H1 (cell line): ENCODE data around the gene CYBB. TPM values are rescaled to one million over a fixed set of nuclear protein-coding genes. Genes with fewer than 3 reads are reported as not detected.

Experiments used
- CTCF ChIA-PET: fragments of 300-600 bp; sonication (Branson Sonifier 250); formaldehyde crosslinking; loops from one replicate; lab custom pipeline; 2021; ENCODE audit not compliant: partially characterized antibody; lab: Charles Lee
- POLR2A ChIA-PET: fragments of 300-600 bp; sonication (Branson Sonifier 250); formaldehyde crosslinking; loops from one replicate; lab custom pipeline; 2021; ENCODE audit warnings: inconsistent platforms; ENCODE audit not compliant: partially characterized antibody; lab: Charles Lee
- DNase-seq, 2 experiments: peaks; one replicate each; pipeline versions ENCODE4 v3.0.0 to v3.0.0-alpha.2; 2010 to 2022; ENCODE audit warnings: low spot score in 2 of 2, low read depth in 1 of 2, mixed read lengths in 1 of 2
- FAIRE-seq: peaks from 2 replicates; lab custom pipeline; 2011; peaks lifted over from hg19 to GRCh38; lab: Jason Lieb, UNC
- H2AFZ ChIP-seq: 2 replicates; pipeline ENCODE4 v1.8.1; 2012; ENCODE audit warnings: low read length, inconsistent platforms
- H2AK5ac ChIP-seq: 2 replicates; pipeline ENCODE4 v1.6.1; 2013; ENCODE audit warnings: low read depth, low read length
- H2BK120ac ChIP-seq: replicated peaks from 2 replicates; pipeline ENCODE3; 2013; ENCODE audit warnings: low read depth, low read length, inconsistent platforms
- H2BK12ac ChIP-seq: 2 replicates; pipeline ENCODE4 v1.6.1; 2013; ENCODE audit warnings: low read depth, low read length
- H2BK15ac ChIP-seq: 2 replicates; pipeline ENCODE4 v1.6.1; 2013; ENCODE audit warnings: low read length
- H2BK20ac ChIP-seq: 2 replicates; pipeline ENCODE4 v1.6.1; 2013; ENCODE audit warnings: low read length
- H2BK5ac ChIP-seq: 2 replicates; pipeline ENCODE4 v1.6.1; 2013; ENCODE audit warnings: low read depth, low read length
- H3K14ac ChIP-seq: 2 replicates; pipeline ENCODE4 v1.6.1; 2013; ENCODE audit warnings: inconsistent platforms; ENCODE audit not compliant: insufficient read length
- H3K18ac ChIP-seq: 2 replicates; pipeline ENCODE4 v1.6.1; 2013; ENCODE audit warnings: low read length; ENCODE audit errors: extremely low read depth
- H3K23ac ChIP-seq: 2 replicates; pipeline ENCODE4 v1.6.1; 2013; ENCODE audit warnings: inconsistent platforms; ENCODE audit not compliant: insufficient read length
- H3K23me2 ChIP-seq: 2 replicates; pipeline ENCODE4 v1.6.1; 2013; ENCODE audit warnings: low read depth, low read length
- H3K27ac ChIP-seq: 2 replicates; pipeline ENCODE4 v1.6.1; 2011; ENCODE audit warnings: low read depth, low read length, inconsistent platforms
- H3K27me3 ChIP-seq, 4 experiments: replicated peaks in 1 of 4; 1 replicate in 1 of 4; 2 replicates in 3 of 4; pipeline versions ENCODE4 v1.6.1 to v1.8.1; 2011 to 2013; ENCODE audit warnings: low read length in 3 of 4, mild to moderate bottlenecking in 3 of 4, inconsistent platforms in 2 of 4, mixed read lengths in 2 of 4, moderate library complexity in 1 of 4; ENCODE audit not compliant: control insufficient read depth in 3 of 4, insufficient read depth in 3 of 4; ENCODE audit errors: extremely low read depth in 1 of 4
- H3K36me3 ChIP-seq, 4 experiments: 2 replicates each; pipeline versions ENCODE4 v1.6.1 to v1.8.1; 2011 to 2013; ENCODE audit warnings: mild to moderate bottlenecking in 4 of 4, low read length in 3 of 4, moderate library complexity in 2 of 4, control low read depth in 1 of 4, inconsistent platforms in 1 of 4; ENCODE audit not compliant: insufficient read depth in 4 of 4, control insufficient read depth in 2 of 4
- H3K4ac ChIP-seq: replicated peaks from 2 replicates; pipeline ENCODE3; 2013; ENCODE audit warnings: low read length, low read depth, mixed read lengths, inconsistent platforms; ENCODE audit not compliant: insufficient read length
- H3K4me1 ChIP-seq, 4 experiments: replicated peaks in 1 of 4; 1 replicate in 1 of 4; 2 replicates in 3 of 4; pipeline versions ENCODE4 v1.6.1 to v1.8.1; 2011 to 2013; ENCODE audit warnings: low read length in 3 of 4, inconsistent platforms in 2 of 4, mixed read lengths in 1 of 4; ENCODE audit not compliant: insufficient read depth in 4 of 4, control insufficient read depth in 3 of 4
- H3K4me2 ChIP-seq, 2 experiments: 2 replicates each; pipeline versions ENCODE4 v1.6.1 to v1.8.1; 2011 to 2013; ENCODE audit warnings: low read depth in 2 of 2, low read length in 2 of 2, control low read depth in 1 of 2, inconsistent platforms in 1 of 2, mild to moderate bottlenecking in 1 of 2; ENCODE audit not compliant: insufficient read depth in 1 of 2
- H3K4me3 ChIP-seq, 4 experiments: fragments of 200-600, 300-600 bp in 1 of 4; sonication (generic), shearing (Covaris generic), sonication (Bioruptor Twin) in 1 of 4; 2 replicates each; pipeline versions ENCODE4 v1.5.1 to v1.8.1; 2011 to 2016; ENCODE audit warnings: low read length in 4 of 4, low read depth in 3 of 4, control low read depth in 2 of 4, inconsistent platforms in 2 of 4, mild to moderate bottlenecking in 2 of 4, mixed read lengths in 1 of 4, moderate library complexity in 1 of 4; ENCODE audit not compliant: insufficient read depth in 2 of 4; ENCODE audit errors: extremely low read depth in 1 of 4
- H3K56ac ChIP-seq: replicated peaks from 2 replicates; pipeline ENCODE3; 2013; ENCODE audit warnings: low read depth, mild to moderate bottlenecking, mixed read lengths, low read length, inconsistent platforms; ENCODE audit not compliant: insufficient read length
- H3K79me1 ChIP-seq: 2 replicates; pipeline ENCODE4 v1.6.1; 2013; ENCODE audit warnings: low read depth, low read length, control low read depth
- H3K79me2 ChIP-seq, 2 experiments: 2 replicates each; pipeline versions ENCODE4 v1.6.1 to v1.8.1; 2012 to 2013; ENCODE audit warnings: low read length in 2 of 2, mild to moderate bottlenecking in 2 of 2, inconsistent platforms in 1 of 2; ENCODE audit not compliant: insufficient read depth in 2 of 2, control insufficient read depth in 1 of 2
- H3K9ac ChIP-seq, 4 experiments: replicated peaks in 1 of 4; 1 replicate in 1 of 4; 2 replicates in 3 of 4; pipeline versions ENCODE4 v1.6.1 to v1.8.1; 2011 to 2013; ENCODE audit warnings: low read depth in 3 of 4, low read length in 3 of 4, control low read depth in 2 of 4, mild to moderate bottlenecking in 2 of 4, moderate library complexity in 2 of 4, inconsistent platforms in 1 of 4; ENCODE audit errors: extremely low read depth in 1 of 4
- H3K9me3 ChIP-seq, 2 experiments: 2 replicates each; pipeline versions ENCODE4 v1.6.1 to v1.8.1; 2012 to 2013; ENCODE audit warnings: mild to moderate bottlenecking in 2 of 2, moderate library complexity in 2 of 2, control low read depth in 1 of 2, inconsistent platforms in 1 of 2, low read depth in 1 of 2, low read length in 1 of 2, mixed read lengths in 1 of 2; ENCODE audit not compliant: insufficient read depth in 2 of 2
- H4K20me1 ChIP-seq, 2 experiments: replicated peaks in 1 of 2; 2 replicates each; pipeline versions ENCODE3 to v1.8.1; 2011 to 2013; ENCODE audit warnings: inconsistent platforms in 2 of 2, low read length in 2 of 2, mild to moderate bottlenecking in 1 of 2; ENCODE audit not compliant: insufficient read depth in 2 of 2, control insufficient read depth in 1 of 2
- H4K5ac ChIP-seq: 2 replicates; pipeline ENCODE4 v1.6.1; 2013; ENCODE audit warnings: low read length, low read depth, mixed read lengths, inconsistent platforms; ENCODE audit not compliant: insufficient read length
- H4K8ac ChIP-seq: 2 replicates; pipeline ENCODE4 v1.8.0; 2013; ENCODE audit warnings: mild to moderate bottlenecking, moderate library complexity, low read length, inconsistent platforms; ENCODE audit not compliant: insufficient read depth; ENCODE audit errors: extremely low read depth
- H4K91ac ChIP-seq: replicated peaks from 2 replicates; pipeline ENCODE3; 2013; ENCODE audit warnings: low read length, mixed read lengths, inconsistent platforms; ENCODE audit not compliant: insufficient read length
- WGBS, 2 experiments: shearing (Covaris generic) in 1 of 2; methylation state at CpG; one replicate each; pipeline versions ENCODE4 v1.1.6 to v1.1.7; 2013 to 2015; ENCODE audit warnings: low lambda C conversion rate in 2 of 2, mixed read lengths in 2 of 2, inconsistent platforms in 1 of 2, low coverage in 1 of 2, missing lambda C conversion rate in 1 of 2; ENCODE audit not compliant: insufficient replicate concordance in 2 of 2, insufficient coverage in 1 of 2, insufficient read length in 1 of 2; ENCODE audit errors: extremely low coverage in 1 of 2, missing lambda C conversion rate in 1 of 2; 5-methylcytosine and 5-hydroxymethylcytosine counted together
- polyA plus RNA-seq, 7 experiments: library from polyadenylated mRNA; depleted of rRNA in 3 of 7; stranded (reverse) in 5 of 7; unstranded in 2 of 7; fragments of >200 nt in 5 of 7; fragments of 200-250 nt in 2 of 7; gene quantifications; 1 replicate in 5 of 7; 2 replicates in 1 of 7; 4 replicates in 1 of 7; pipeline versions ENCODE4 v1.2.1 to v1.2.3, GENCODE V29; 2011 to 2013; ENCODE audit warnings: missing spikeins in 2 of 7, mixed read lengths in 2 of 7
- total RNA-seq: library from RNA; stranded (reverse); fragmentation: NEBNext Ultra II Directional; extraction: Animal tissue kit (Norgen Biotek cat#: 25700); gene quantifications from 2 replicates; pipeline ENCODE4 v1.2.1, GENCODE V29; 2021
- TF ChIP-seq, protein P1 (sequence below): IDR thresholded peaks from 2 replicates; pipeline ENCODE4 v1.6.1; 2012; ENCODE audit warnings: inconsistent platforms
- TF ChIP-seq, protein P2 (sequence below): IDR thresholded peaks from 2 replicates; pipeline ENCODE4 v1.6.1; 2012; ENCODE audit warnings: inconsistent platforms

The CYBB gene
- total and polyA plus RNA-seq, 2 of the 8 experiments (the other 6 are each of a cell fraction or from before 2014, with no cell fraction given) = 0.03 to 0.09 TPM

DNA sequence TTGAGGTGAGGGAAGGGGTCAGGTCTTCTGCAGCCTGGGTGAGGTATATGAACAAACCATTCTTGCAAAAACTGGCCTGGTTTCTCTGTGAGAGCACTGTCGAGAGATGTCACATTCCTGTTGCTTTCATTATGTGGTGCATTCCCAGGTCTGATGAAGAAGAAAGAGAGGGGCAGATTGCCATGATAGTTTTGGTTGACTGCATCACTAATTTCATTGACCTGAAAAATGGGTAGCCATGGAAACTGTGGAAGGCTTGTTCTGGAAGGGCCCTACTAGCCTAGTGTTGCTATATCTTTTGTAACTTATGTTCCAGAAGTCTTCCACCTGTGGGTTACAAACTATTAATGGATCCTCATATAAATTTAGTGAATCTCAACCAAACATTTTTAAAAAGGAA is 32.9 kb upstream of the CYBB start:
- no peak overlapping the region for H2BK5ac ChIP-seq
- no peaks in the 10 kb centered on the region for H3K79me2 ChIP-seq
- no peak overlapping the region for H2BK120ac ChIP-seq
- H3K14ac ChIP-seq = no peak overlapping the region
- no peak overlapping the region for H3K23ac ChIP-seq
- H4K91ac ChIP-seq = no peak overlapping the region
- H3K27me3 ChIP-seq = no peaks in the 10 kb centered on the region
- no peak overlapping the region for H2BK20ac ChIP-seq
- H3K27ac ChIP-seq = no peak overlapping the region
- no peak overlapping the region for H3K9ac ChIP-seq
- H3K4me2 ChIP-seq = no peak overlapping the region
- H3K9me3 ChIP-seq = no peaks in the 10 kb centered on the region
- H4K8ac ChIP-seq = no peak overlapping the region
- WGBS, 2 experiments = no CpG with 5 or more reads among the region's 1 CpG
- H3K4ac ChIP-seq = no peak overlapping the region
- TF ChIP-seq, protein P1, sequence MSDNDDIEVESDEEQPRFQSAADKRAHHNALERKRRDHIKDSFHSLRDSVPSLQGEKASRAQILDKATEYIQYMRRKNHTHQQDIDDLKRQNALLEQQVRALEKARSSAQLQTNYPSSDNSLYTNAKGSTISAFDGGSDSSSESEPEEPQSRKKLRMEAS = no peak
- TF ChIP-seq, protein P2, sequence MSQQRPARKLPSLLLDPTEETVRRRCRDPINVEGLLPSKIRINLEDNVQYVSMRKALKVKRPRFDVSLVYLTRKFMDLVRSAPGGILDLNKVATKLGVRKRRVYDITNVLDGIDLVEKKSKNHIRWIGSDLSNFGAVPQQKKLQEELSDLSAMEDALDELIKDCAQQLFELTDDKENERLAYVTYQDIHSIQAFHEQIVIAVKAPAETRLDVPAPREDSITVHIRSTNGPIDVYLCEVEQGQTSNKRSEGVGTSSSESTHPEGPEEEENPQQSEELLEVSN = no peak
- TF ChIP-seq, all 59 proteins: peak for 0
- FAIRE-seq = no peak
- Histone ChIP-seq H3K18ac (no peak overlapping the region), H2AFZ (no peak overlapping the region), H4K20me1 (no peaks in the 10 kb centered on the region), H3K56ac (no peak overlapping the region), H3K4me1 (no peaks in the 10 kb centered on the region), H2BK12ac (no peak overlapping the region), H2AK5ac (no peak overlapping the region), H3K79me1 (no peaks in the 10 kb centered on the region), H3K4me3 (no peak overlapping the region), H3K36me3 (no peaks in the 10 kb centered on the region), H4K5ac (no peak overlapping the region), H3K23me2 (no peaks in the 10 kb centered on the region), H2BK15ac (no peak overlapping the region)
- no peak for DNase-seq
- ChIA-PET POLR2A (interaction anchor here (1.3 kb wide), 1 partner anchor 9 kb away, joined by 3 read pairs; no protein-coding TSS in a partner anchor), CTCF (interaction anchor here (1.1 to 3.8 kb wide), 4 partner anchors 11 to 429 kb away, joined by 3 to 60 read pairs (median 16); no protein-coding TSS in a partner anchor)
